AG10803 (cell line): Measurements from ENCODE around the gene IL18BP.

Source experiments
- DNase-seq: peaks from one replicate; pipeline ENCODE4 v3.0.0; 2010; ENCODE audit warnings: low read depth
- H3K4me3 ChIP-seq: 2 replicates; pipeline ENCODE4 v1.5.1; 2011; ENCODE audit warnings: mild to moderate bottlenecking, low read length, control low read depth
- CTCF ChIP-seq: conservative IDR thresholded peaks from 2 replicates; pipeline ENCODE4 v1.5.1; 2011; ENCODE audit warnings: mild to moderate bottlenecking, low read length, control low read depth, inconsistent platforms

Gene IL18BP

GRCh38 chr11:72000202-72000867, 1.6 kb downstream of the IL18BP start:
- TF ChIP-seq CTCF: no peak

GRCh38 chr11:72001285-72001684, 2.6 kb downstream of the IL18BP start:
- no peak for DNase-seq
- no peak for TF ChIP-seq CTCF
- no peak overlapping the region for H3K4me3 ChIP-seq

More at GRCh38 chr11:72000202-72000867, 1.6 kb downstream of the IL18BP start:
- no peak overlapping the region for H3K4me3 ChIP-seq
- no peak for DNase-seq

DNA sequence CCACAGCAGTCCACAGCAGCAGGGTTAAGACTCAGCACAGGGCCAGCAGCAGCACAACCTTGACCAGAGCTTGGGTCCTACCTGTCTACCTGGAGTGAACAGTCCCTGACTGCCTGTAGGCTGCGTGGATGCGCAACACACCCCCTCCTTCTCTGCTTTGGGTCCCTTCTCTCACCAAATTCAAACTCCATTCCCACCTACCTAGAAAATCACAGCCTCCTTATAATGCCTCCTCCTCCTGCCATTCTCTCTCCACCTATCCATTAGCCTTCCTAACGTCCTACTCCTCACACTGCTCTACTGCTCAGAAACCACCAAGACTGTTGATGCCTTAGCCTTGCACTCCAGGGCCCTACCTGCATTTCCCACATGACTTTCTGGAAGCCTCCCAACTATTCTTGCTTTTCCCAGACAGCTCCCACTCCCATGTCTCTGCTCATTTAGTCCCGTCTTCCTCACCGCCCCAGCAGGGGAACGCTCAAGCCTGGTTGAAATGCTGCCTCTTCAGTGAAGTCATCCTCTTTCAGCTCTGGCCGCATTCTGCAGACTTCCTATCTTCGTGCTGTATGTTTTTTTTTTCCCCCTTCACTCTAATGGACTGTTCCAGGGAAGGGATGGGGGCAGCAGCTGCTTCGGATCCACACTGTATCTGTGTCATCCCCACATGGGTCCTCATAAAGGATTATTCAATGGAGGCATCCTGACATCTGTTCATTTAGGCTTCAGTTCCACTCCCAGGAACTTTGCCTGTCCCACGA, 3.3 kb downstream of the IL18BP start:
- TF ChIP-seq CTCF: no peak
- no peak for DNase-seq
- H3K4me3 ChIP-seq: no peak overlapping the region

GRCh38 chr11:72002841-72003775, 4.4 kb downstream of the IL18BP start:
- no peak for DNase-seq
- no peak overlapping the region for H3K4me3 ChIP-seq
- no peak for TF ChIP-seq CTCF

- no peak for DNase-seq
- TF ChIP-seq CTCF: no peak
- no peak overlapping the region for H3K4me3 ChIP-seq
Observed at GRCh38 chr11:72003776-72004171, 5.1 kb downstream of the IL18BP start.

DNA sequence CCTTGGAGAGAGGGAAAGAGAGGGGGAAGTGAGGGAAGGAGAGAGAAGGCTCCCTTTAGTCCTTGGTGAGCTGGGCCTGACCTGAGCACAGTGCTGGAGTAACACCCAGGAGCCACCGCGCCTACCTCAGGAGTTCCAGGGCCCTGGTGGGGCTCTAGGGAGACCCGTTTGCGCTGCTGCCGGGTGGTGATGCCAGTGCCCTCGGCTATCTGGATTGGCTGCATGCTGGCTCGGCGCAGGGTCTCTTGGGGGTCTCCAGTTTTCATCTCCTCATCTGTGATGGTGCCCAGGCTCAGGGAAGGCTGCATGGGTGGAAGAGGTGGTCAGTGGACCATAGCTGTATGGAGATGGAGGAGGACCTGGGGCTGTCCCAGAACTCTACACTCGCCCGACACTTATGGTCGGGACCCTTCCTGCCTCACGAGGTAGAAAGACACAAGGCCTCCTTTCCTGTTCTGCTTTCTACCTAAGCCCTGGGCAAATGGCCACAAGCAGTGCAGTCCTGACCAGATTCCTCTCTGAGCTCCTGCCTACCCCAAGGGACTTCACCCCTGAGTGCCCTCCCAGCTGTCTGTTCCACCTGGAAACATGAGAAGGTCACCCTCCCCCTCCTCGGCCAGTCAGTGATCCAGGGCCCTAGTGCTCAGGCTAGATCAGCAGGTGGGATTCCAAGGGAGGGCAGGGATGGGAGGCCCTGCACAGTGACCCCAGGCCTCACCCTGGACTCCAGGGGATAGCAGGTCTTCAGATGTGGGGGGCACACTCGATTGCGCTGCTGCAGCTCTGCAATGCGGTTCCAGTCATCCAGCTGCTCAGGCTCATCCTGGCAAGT, 6.0 kb downstream of the IL18BP start:
- DNase-seq: no peak
- H3K4me3 ChIP-seq: no peak overlapping the region
- TF ChIP-seq CTCF: no peak
